H1 (cell line): ENCODE results near the gene TIMP4. TPM values are rescaled to one million over a fixed set of nuclear protein-coding genes. Genes with fewer than 3 reads are reported as not detected.

Experiments used
- CTCF ChIA-PET: fragments of 300-600 bp; sonication (Branson Sonifier 250); formaldehyde crosslinking; loops from one replicate; lab custom pipeline; 2021; ENCODE audit not compliant: partially characterized antibody; lab: Charles Lee
- POLR2A ChIA-PET: fragments of 300-600 bp; sonication (Branson Sonifier 250); formaldehyde crosslinking; loops from one replicate; lab custom pipeline; 2021; ENCODE audit warnings: inconsistent platforms; ENCODE audit not compliant: partially characterized antibody; lab: Charles Lee
- DNase-seq, 2 experiments: peaks; one replicate each; pipeline versions ENCODE4 v3.0.0 to v3.0.0-alpha.2; 2010 to 2022; ENCODE audit warnings: low spot score in 2 of 2, low read depth in 1 of 2, mixed read lengths in 1 of 2
- FAIRE-seq: peaks from 2 replicates; lab custom pipeline; 2011; peaks lifted over from hg19 to GRCh38; lab: Jason Lieb, UNC
- H2AFZ ChIP-seq: 2 replicates; pipeline ENCODE4 v1.8.1; 2012; ENCODE audit warnings: low read length, inconsistent platforms
- H2AK5ac ChIP-seq: 2 replicates; pipeline ENCODE4 v1.6.1; 2013; ENCODE audit warnings: low read depth, low read length
- H2BK120ac ChIP-seq: replicated peaks from 2 replicates; pipeline ENCODE3; 2013; ENCODE audit warnings: low read depth, low read length, inconsistent platforms
- H2BK12ac ChIP-seq: 2 replicates; pipeline ENCODE4 v1.6.1; 2013; ENCODE audit warnings: low read depth, low read length
- H2BK15ac ChIP-seq: 2 replicates; pipeline ENCODE4 v1.6.1; 2013; ENCODE audit warnings: low read length
- H2BK20ac ChIP-seq: 2 replicates; pipeline ENCODE4 v1.6.1; 2013; ENCODE audit warnings: low read length
- H2BK5ac ChIP-seq: 2 replicates; pipeline ENCODE4 v1.6.1; 2013; ENCODE audit warnings: low read depth, low read length
- H3K14ac ChIP-seq: 2 replicates; pipeline ENCODE4 v1.6.1; 2013; ENCODE audit warnings: inconsistent platforms; ENCODE audit not compliant: insufficient read length
- H3K18ac ChIP-seq: 2 replicates; pipeline ENCODE4 v1.6.1; 2013; ENCODE audit warnings: low read length; ENCODE audit errors: extremely low read depth
- H3K23ac ChIP-seq: 2 replicates; pipeline ENCODE4 v1.6.1; 2013; ENCODE audit warnings: inconsistent platforms; ENCODE audit not compliant: insufficient read length
- H3K23me2 ChIP-seq: 2 replicates; pipeline ENCODE4 v1.6.1; 2013; ENCODE audit warnings: low read depth, low read length
- H3K27ac ChIP-seq: 2 replicates; pipeline ENCODE4 v1.6.1; 2011; ENCODE audit warnings: low read depth, low read length, inconsistent platforms
- H3K27me3 ChIP-seq, 4 experiments: replicated peaks in 1 of 4; 1 replicate in 1 of 4; 2 replicates in 3 of 4; pipeline versions ENCODE4 v1.6.1 to v1.8.1; 2011 to 2013; ENCODE audit warnings: low read length in 3 of 4, mild to moderate bottlenecking in 3 of 4, inconsistent platforms in 2 of 4, mixed read lengths in 2 of 4, moderate library complexity in 1 of 4; ENCODE audit not compliant: control insufficient read depth in 3 of 4, insufficient read depth in 3 of 4; ENCODE audit errors: extremely low read depth in 1 of 4
- H3K36me3 ChIP-seq, 4 experiments: 2 replicates each; pipeline versions ENCODE4 v1.6.1 to v1.8.1; 2011 to 2013; ENCODE audit warnings: mild to moderate bottlenecking in 4 of 4, low read length in 3 of 4, moderate library complexity in 2 of 4, control low read depth in 1 of 4, inconsistent platforms in 1 of 4; ENCODE audit not compliant: insufficient read depth in 4 of 4, control insufficient read depth in 2 of 4
- H3K4ac ChIP-seq: replicated peaks from 2 replicates; pipeline ENCODE3; 2013; ENCODE audit warnings: low read length, low read depth, mixed read lengths, inconsistent platforms; ENCODE audit not compliant: insufficient read length
- H3K4me1 ChIP-seq, 4 experiments: replicated peaks in 1 of 4; 1 replicate in 1 of 4; 2 replicates in 3 of 4; pipeline versions ENCODE4 v1.6.1 to v1.8.1; 2011 to 2013; ENCODE audit warnings: low read length in 3 of 4, inconsistent platforms in 2 of 4, mixed read lengths in 1 of 4; ENCODE audit not compliant: insufficient read depth in 4 of 4, control insufficient read depth in 3 of 4
- H3K4me2 ChIP-seq, 2 experiments: 2 replicates each; pipeline versions ENCODE4 v1.6.1 to v1.8.1; 2011 to 2013; ENCODE audit warnings: low read depth in 2 of 2, low read length in 2 of 2, control low read depth in 1 of 2, inconsistent platforms in 1 of 2, mild to moderate bottlenecking in 1 of 2; ENCODE audit not compliant: insufficient read depth in 1 of 2
- H3K4me3 ChIP-seq, 4 experiments: fragments of 200-600, 300-600 bp in 1 of 4; sonication (generic), shearing (Covaris generic), sonication (Bioruptor Twin) in 1 of 4; 2 replicates each; pipeline versions ENCODE4 v1.5.1 to v1.8.1; 2011 to 2016; ENCODE audit warnings: low read length in 4 of 4, low read depth in 3 of 4, control low read depth in 2 of 4, inconsistent platforms in 2 of 4, mild to moderate bottlenecking in 2 of 4, mixed read lengths in 1 of 4, moderate library complexity in 1 of 4; ENCODE audit not compliant: insufficient read depth in 2 of 4; ENCODE audit errors: extremely low read depth in 1 of 4
- H3K56ac ChIP-seq: replicated peaks from 2 replicates; pipeline ENCODE3; 2013; ENCODE audit warnings: low read depth, mild to moderate bottlenecking, mixed read lengths, low read length, inconsistent platforms; ENCODE audit not compliant: insufficient read length
- H3K79me1 ChIP-seq: 2 replicates; pipeline ENCODE4 v1.6.1; 2013; ENCODE audit warnings: low read depth, low read length, control low read depth
- H3K79me2 ChIP-seq, 2 experiments: 2 replicates each; pipeline versions ENCODE4 v1.6.1 to v1.8.1; 2012 to 2013; ENCODE audit warnings: low read length in 2 of 2, mild to moderate bottlenecking in 2 of 2, inconsistent platforms in 1 of 2; ENCODE audit not compliant: insufficient read depth in 2 of 2, control insufficient read depth in 1 of 2
- H3K9ac ChIP-seq, 4 experiments: replicated peaks in 1 of 4; 1 replicate in 1 of 4; 2 replicates in 3 of 4; pipeline versions ENCODE4 v1.6.1 to v1.8.1; 2011 to 2013; ENCODE audit warnings: low read depth in 3 of 4, low read length in 3 of 4, control low read depth in 2 of 4, mild to moderate bottlenecking in 2 of 4, moderate library complexity in 2 of 4, inconsistent platforms in 1 of 4; ENCODE audit errors: extremely low read depth in 1 of 4
- H3K9me3 ChIP-seq, 2 experiments: 2 replicates each; pipeline versions ENCODE4 v1.6.1 to v1.8.1; 2012 to 2013; ENCODE audit warnings: mild to moderate bottlenecking in 2 of 2, moderate library complexity in 2 of 2, control low read depth in 1 of 2, inconsistent platforms in 1 of 2, low read depth in 1 of 2, low read length in 1 of 2, mixed read lengths in 1 of 2; ENCODE audit not compliant: insufficient read depth in 2 of 2
- H4K20me1 ChIP-seq, 2 experiments: replicated peaks in 1 of 2; 2 replicates each; pipeline versions ENCODE3 to v1.8.1; 2011 to 2013; ENCODE audit warnings: inconsistent platforms in 2 of 2, low read length in 2 of 2, mild to moderate bottlenecking in 1 of 2; ENCODE audit not compliant: insufficient read depth in 2 of 2, control insufficient read depth in 1 of 2
- H4K5ac ChIP-seq: 2 replicates; pipeline ENCODE4 v1.6.1; 2013; ENCODE audit warnings: low read length, low read depth, mixed read lengths, inconsistent platforms; ENCODE audit not compliant: insufficient read length
- H4K8ac ChIP-seq: 2 replicates; pipeline ENCODE4 v1.8.0; 2013; ENCODE audit warnings: mild to moderate bottlenecking, moderate library complexity, low read length, inconsistent platforms; ENCODE audit not compliant: insufficient read depth; ENCODE audit errors: extremely low read depth
- H4K91ac ChIP-seq: replicated peaks from 2 replicates; pipeline ENCODE3; 2013; ENCODE audit warnings: low read length, mixed read lengths, inconsistent platforms; ENCODE audit not compliant: insufficient read length
- BCL11A ChIP-seq, 2 experiments: IDR thresholded peaks; one replicate each; pipeline ENCODE4 v1.6.1; 2011; ENCODE audit warnings: low read depth in 2 of 2, low read length in 2 of 2, mild to moderate bottlenecking in 2 of 2
- E2F6 ChIP-seq: IDR thresholded peaks from 2 replicates; pipeline ENCODE4 v1.6.1; 2012; ENCODE audit warnings: inconsistent platforms
- GABPA ChIP-seq: IDR thresholded peaks from 2 replicates; pipeline ENCODE4 v1.6.1; 2011; ENCODE audit warnings: mild to moderate bottlenecking, low read length, moderate library complexity, borderline replicate concordance; ENCODE audit not compliant: insufficient read depth
- HDAC6 ChIP-seq: IDR thresholded peaks from one replicate; pipeline ENCODE4 v1.7.1; 2012; ENCODE audit warnings: low read depth, mild to moderate bottlenecking, inconsistent platforms, low read length, moderate library complexity
- PHF8 ChIP-seq: fragments of 200-600 bp; sonication (generic); conservative IDR thresholded peaks from 2 replicates; pipeline ENCODE4 v1.7.1; 2012; ENCODE audit warnings: low read depth, mild to moderate bottlenecking, inconsistent platforms, low read length, moderate library complexity
- POU5F1 ChIP-seq: IDR thresholded peaks from 2 replicates; pipeline ENCODE4 v1.6.1; 2011; ENCODE audit warnings: low read depth, mild to moderate bottlenecking, low read length, moderate library complexity
- SIX5 ChIP-seq: IDR thresholded peaks from 2 replicates; pipeline ENCODE4 v1.6.1; 2011; ENCODE audit warnings: mild to moderate bottlenecking, low read depth, low read length
- WGBS, 2 experiments: shearing (Covaris generic) in 1 of 2; methylation state at CpG; one replicate each; pipeline versions ENCODE4 v1.1.6 to v1.1.7; 2013 to 2015; ENCODE audit warnings: low lambda C conversion rate in 2 of 2, mixed read lengths in 2 of 2, inconsistent platforms in 1 of 2, low coverage in 1 of 2, missing lambda C conversion rate in 1 of 2; ENCODE audit not compliant: insufficient replicate concordance in 2 of 2, insufficient coverage in 1 of 2, insufficient read length in 1 of 2; ENCODE audit errors: extremely low coverage in 1 of 2, missing lambda C conversion rate in 1 of 2; 5-methylcytosine and 5-hydroxymethylcytosine counted together
- polyA plus RNA-seq, 7 experiments: library from polyadenylated mRNA; depleted of rRNA in 3 of 7; stranded (reverse) in 5 of 7; unstranded in 2 of 7; fragments of >200 nt in 5 of 7; fragments of 200-250 nt in 2 of 7; gene quantifications; 1 replicate in 5 of 7; 2 replicates in 1 of 7; 4 replicates in 1 of 7; pipeline versions ENCODE4 v1.2.1 to v1.2.3, GENCODE V29; 2011 to 2013; ENCODE audit warnings: missing spikeins in 2 of 7, mixed read lengths in 2 of 7
- total RNA-seq: library from RNA; stranded (reverse); fragmentation: NEBNext Ultra II Directional; extraction: Animal tissue kit (Norgen Biotek cat#: 25700); gene quantifications from 2 replicates; pipeline ENCODE4 v1.2.1, GENCODE V29; 2021

The TIMP4 gene
- total and polyA plus RNA-seq, 2 of the 8 experiments (the other 6 are each of a cell fraction or from before 2014, with no cell fraction given), result 5.1 to 8.7 TPM

- H2AK5ac ChIP-seq, result no peak overlapping the region
- H3K4me1 ChIP-seq, result no peaks in the 10 kb centered on the region
- no peak overlapping the region for H3K9ac ChIP-seq
- no peaks in the 10 kb centered on the region for H3K79me1 ChIP-seq
- H3K23me2 ChIP-seq, result no peaks in the 10 kb centered on the region
- no peak overlapping the region for H3K4ac ChIP-seq
- no peak overlapping the region for H2BK120ac ChIP-seq
- H3K27me3 ChIP-seq, result no peaks in the 10 kb centered on the region
- H3K36me3 ChIP-seq, result no peaks in the 10 kb centered on the region; a peak in 2 of 8 replicates
- no peak overlapping the region for H4K8ac ChIP-seq
- no peak overlapping the region for H2BK20ac ChIP-seq
- no peak overlapping the region for H3K4me2 ChIP-seq
- H4K91ac ChIP-seq, result no peak overlapping the region
- H2BK12ac ChIP-seq, result no peak overlapping the region
- no peak overlapping the region for H2BK15ac ChIP-seq
- H3K18ac ChIP-seq, result no peak overlapping the region
- H3K27ac ChIP-seq, result no peak overlapping the region
- FAIRE-seq (no peak), DNase-seq (no peak)
- H4K5ac ChIP-seq, result no peak overlapping the region
- TF ChIP-seq BCL11A (IDR thresholded peaks at IDR 0.05; ENCODE audit: low read depth in 2 of 2, low read length in 2 of 2) (no peak), POU5F1 (no peak), HDAC6 (no peak), E2F6 (no peak), GABPA (no peak), SIX5 (no peak), PHF8 (no peak)
- no peak overlapping the region for H2BK5ac ChIP-seq
- ChIA-PET CTCF (interaction anchor here (0.7 to 1.0 kb wide), 2 partner anchors 28 to 610 kb away, joined by 3 read pairs; no protein-coding TSS in a partner anchor), POLR2A (no interaction called here)
- H4K20me1 ChIP-seq, result no peaks in the 10 kb centered on the region
- H3K4me3 ChIP-seq, result no peak overlapping the region
- peaks cover 8 to 15% of the 10 kb centered on the region in 2 experiments; a peak in 1 of 4 replicates for H3K9me3 ChIP-seq
- no peak overlapping the region for H3K23ac ChIP-seq
- no peak overlapping the region for H3K56ac ChIP-seq
- no peak overlapping the region for H3K14ac ChIP-seq
- H3K79me2 ChIP-seq, result no peaks in the 10 kb centered on the region
- WGBS, 2 experiments, result 81% methylated on average over 8 of the region's 8 CpGs; no CpG with 5 or more reads in 1 of the 2 experiments
- no peak overlapping the region for H2AFZ ChIP-seq
These were observed 51.5 kb downstream of the TIMP4 start for GRCh38 chr3:12107071-12107713.
